Gastrocnemius medialis (tissue), 4 donors: Measurements from ENCODE around the gene VASN.

ENCODE experiments used
- POLR2A ChIP-seq, 2 donors: fragments of 450-650 bp; IDR thresholded peaks; one replicate each; pipeline ENCODE4 v1.6.1; 2017; ENCODE audit warnings: antibody characterized with exemption in 2 of 2, mild to moderate bottlenecking in 2 of 2, moderate library complexity in 2 of 2
- TF ChIP-seq, protein P1 (sequence below), 5 experiments: fragments of 450-650 bp in 3 of 5; fragments of 200-600 bp in 2 of 5; sonication (generic) in 2 of 5; IDR thresholded peaks in 4 of 5; conservative IDR thresholded peaks in 1 of 5; 1 replicate in 4 of 5; 2 replicates in 1 of 5; pipeline ENCODE4 v1.5.1; 2016 to 2019; ENCODE audit warnings: antibody characterized with exemption in 5 of 5, mild to moderate bottlenecking in 3 of 5, moderate library complexity in 3 of 5

DNA sequence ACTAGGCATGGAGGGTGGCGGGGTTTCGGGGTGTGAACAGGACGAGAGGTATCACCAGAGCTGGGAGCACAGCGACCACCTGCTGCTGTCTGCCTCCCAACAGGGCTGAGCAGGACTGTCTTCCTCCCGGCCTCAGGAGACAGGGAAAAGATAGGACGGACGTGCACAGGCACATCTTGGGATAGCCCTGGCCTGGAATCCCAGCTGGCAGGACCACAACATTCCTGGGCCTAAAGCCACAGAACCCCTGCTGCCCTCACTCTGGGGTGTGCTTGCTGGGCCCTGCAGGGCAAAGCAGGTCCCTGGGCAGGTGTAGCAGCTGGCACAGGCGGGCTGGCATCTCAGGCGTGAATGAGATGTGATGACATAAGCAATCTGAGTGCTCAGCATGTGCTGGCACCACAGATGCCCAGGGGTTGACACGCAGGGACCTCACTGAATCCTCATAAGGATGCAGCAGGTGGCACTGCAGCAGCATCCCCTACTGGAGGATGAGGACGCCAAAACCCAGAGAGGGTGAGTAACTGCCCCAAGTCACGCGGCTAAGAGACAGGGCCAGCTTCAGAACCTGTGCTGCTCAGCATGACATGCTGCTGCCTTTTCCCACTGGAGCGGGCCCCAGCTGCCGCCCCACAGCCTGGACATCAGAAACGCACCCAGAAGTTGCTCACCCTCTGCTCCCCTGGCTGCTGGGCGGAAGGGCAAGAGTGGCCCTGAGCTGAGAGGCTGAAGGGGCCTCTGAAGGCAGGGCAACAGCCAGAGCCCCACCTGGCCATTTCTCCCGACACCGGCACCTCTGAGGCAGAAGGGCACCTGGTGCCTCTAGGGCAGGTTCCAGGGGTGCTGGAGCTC lies 37.7 kb downstream of the VASN start:
- no peak for TF ChIP-seq POLR2A (IDR thresholded peaks at IDR 0.05)
- TF ChIP-seq, protein P1, sequence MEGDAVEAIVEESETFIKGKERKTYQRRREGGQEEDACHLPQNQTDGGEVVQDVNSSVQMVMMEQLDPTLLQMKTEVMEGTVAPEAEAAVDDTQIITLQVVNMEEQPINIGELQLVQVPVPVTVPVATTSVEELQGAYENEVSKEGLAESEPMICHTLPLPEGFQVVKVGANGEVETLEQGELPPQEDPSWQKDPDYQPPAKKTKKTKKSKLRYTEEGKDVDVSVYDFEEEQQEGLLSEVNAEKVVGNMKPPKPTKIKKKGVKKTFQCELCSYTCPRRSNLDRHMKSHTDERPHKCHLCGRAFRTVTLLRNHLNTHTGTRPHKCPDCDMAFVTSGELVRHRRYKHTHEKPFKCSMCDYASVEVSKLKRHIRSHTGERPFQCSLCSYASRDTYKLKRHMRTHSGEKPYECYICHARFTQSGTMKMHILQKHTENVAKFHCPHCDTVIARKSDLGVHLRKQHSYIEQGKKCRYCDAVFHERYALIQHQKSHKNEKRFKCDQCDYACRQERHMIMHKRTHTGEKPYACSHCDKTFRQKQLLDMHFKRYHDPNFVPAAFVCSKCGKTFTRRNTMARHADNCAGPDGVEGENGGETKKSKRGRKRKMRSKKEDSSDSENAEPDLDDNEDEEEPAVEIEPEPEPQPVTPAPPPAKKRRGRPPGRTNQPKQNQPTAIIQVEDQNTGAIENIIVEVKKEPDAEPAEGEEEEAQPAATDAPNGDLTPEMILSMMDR (IDR thresholded peaks at IDR 0.05 in 4 of 5, conservative IDR thresholded peaks at IDR 0.05 in 1 of 5): no peak
